ENCODE results near the gene NBPF1. TPM values are rescaled to one million over a fixed set of nuclear protein-coding genes. Genes with fewer than 3 reads are reported as not detected.
"Not testable (repeated sequence)": the region's sequence is repeated elsewhere in the genome, so short reads cannot be mapped to it uniquely, and the experiment has no call there.

NBPF1 gene
- total and polyA plus RNA-seq, 9 of the 15 experiments (the other 6 are each of a cell fraction or from before 2014, with no cell fraction given), result 5.2 to 42.6 (median 24.1) TPM

DNA sequence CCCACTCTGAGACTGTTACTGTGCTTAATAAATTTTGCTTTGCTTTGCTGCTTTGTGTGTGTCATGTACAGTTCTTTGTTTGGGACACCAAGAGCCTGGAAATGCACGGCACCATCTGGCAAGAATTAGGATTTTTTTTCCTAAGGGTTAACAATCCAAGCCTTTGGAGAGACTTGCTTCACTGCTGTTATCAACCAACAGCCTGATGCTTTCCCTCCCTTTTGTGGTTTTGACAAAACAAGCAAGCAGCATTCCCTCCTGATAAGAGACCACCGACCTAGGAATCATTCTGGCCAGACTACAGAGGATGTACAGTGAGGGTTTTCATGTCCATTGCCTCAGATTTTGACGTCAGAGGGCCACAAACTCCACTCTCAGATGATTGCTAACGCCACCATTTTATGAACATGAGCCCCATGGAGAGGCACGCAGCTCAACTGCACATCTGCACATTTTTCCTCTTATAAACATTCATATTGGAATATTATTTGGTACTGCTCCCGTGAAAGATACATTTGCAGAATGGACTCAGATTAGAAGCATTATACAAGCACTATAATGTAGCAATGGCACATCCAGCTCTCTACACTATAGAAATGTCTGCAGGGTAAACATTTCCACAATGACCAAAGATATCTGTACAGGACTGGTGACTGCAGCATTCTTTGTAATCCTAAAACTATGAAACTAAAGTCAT lies 94.0 kb downstream of the NBPF1 start:
- FAIRE-seq; CTCF ChIA-PET (ENCODE audit: low intra/inter-chr PET ratio); H3K4me3 ChIP-seq; BruUV-seq (replicated peaks); POLR2A ChIA-PET; H3K27me3 ChIP-seq (ENCODE audit: control insufficient read depth in 2 of 2, insufficient read depth in 2 of 2, low read length in 2 of 2); H4K20me1 ChIP-seq (replicated peaks; ENCODE audit: control insufficient read depth, insufficient read depth, low read length); H3K9me1 ChIP-seq (ENCODE audit: control insufficient read depth, insufficient read depth, low read length); H3K27ac ChIP-seq (ENCODE audit: extremely low read depth, low read depth, low read length); H3K9me3 ChIP-seq (replicated peaks; ENCODE audit: control insufficient read depth, insufficient read depth, low read depth, low read length); H3K9ac ChIP-seq (ENCODE audit: insufficient read depth in 1 of 2, low read depth in 2 of 2, low read length in 2 of 2); H2AFZ ChIP-seq (ENCODE audit: low read depth, low read length); H3K36me3 ChIP-seq (ENCODE audit: control insufficient read depth, insufficient read depth, low read length); H3K79me2 ChIP-seq (ENCODE audit: control insufficient read depth, insufficient read depth, low read length): not testable (repeated sequence)
- intact Hi-C loops (cut with micrococcal nuclease) (loop anchor here (5.0 kb wide), 1 partner anchor 93 kb away; the partner anchor contains the start of gene NBPF1), in situ Hi-C loops (cut with MboI) (loop anchor here (25.0 kb wide), 1 partner anchor 93 kb away; the partner anchor contains the start of gene NBPF1)
- 0% methylated on average over 6 of the region's 6 CpGs for WGBS (ENCODE audit: insufficient coverage, low coverage, missing lambda C conversion rate)
- DNase-seq (ENCODE audit: extremely low read depth in 1 of 4, low spot score in 3 of 4), result peak in 2 of 4 experiments; percentile 52 to 76
- Histone ChIP-seq H3K4me2 (ENCODE audit: insufficient read depth, low read length) (peak overlapping the region; percentile 59), H3K4me1 (replicated peaks in 1 of 2; ENCODE audit: control insufficient read depth in 2 of 2, insufficient read depth in 2 of 2, low read length in 2 of 2) (peaks cover 8 to 13% of the 10 kb centered on the region in 2 experiments)
- ATAC-seq, result peak; percentile 76
- TF ChIP-seq SMAD4 (CRISPR knock-in tag; conservative IDR thresholded peaks at IDR 0.05) (peak; percentile 96), ZNF175 (CRISPR knock-in tag; IDR thresholded peaks at IDR 0.05; ENCODE audit: low read depth) (peak; percentile 97), ZKSCAN8 (CRISPR knock-in tag; IDR thresholded peaks at IDR 0.05) (peak; percentile 64; the same call in 1 of the 2 replicates), GATA2 (CRISPR knock-in tag; IDR thresholded peaks at IDR 0.05) (peak; percentile 97), JUND (IDR thresholded peaks at IDR 0.05; ENCODE audit: borderline replicate concordance, low read depth, low read length) (peak; percentile 78; the same call in 1 of the 2 replicates), JUND (tag; IDR thresholded peaks at IDR 0.05; ENCODE audit: borderline replicate concordance, low read depth, low read length) (peak; percentile 54; the same call in 1 of the 3 replicates), MAFG (tag; conservative IDR thresholded peaks at IDR 0.05) (peak; percentile 31), MTA3 (IDR thresholded peaks at IDR 0.05; ENCODE audit: borderline replicate concordance) (peak; percentile 90), CEBPG (CRISPR knock-in tag; IDR thresholded peaks at IDR 0.05) (peak; percentile 97), CEBPG (tag; conservative IDR thresholded peaks at IDR 0.05 in 1 of 2, IDR thresholded peaks at IDR 0.05 in 1 of 2) (peak; percentile 50 to 88; a peak in 3 of 4 replicates), NFRKB (IDR thresholded peaks at IDR 0.05; ENCODE audit: low read depth) (0 out of 2 replicates have a peak, but pooled peaks have one; percentile 76), TCF3 (CRISPR knock-in tag; IDR thresholded peaks at IDR 0.05) (peak; percentile 99), RAD21 (CRISPR knock-in tag; conservative IDR thresholded peaks at IDR 0.05 in 1 of 2, IDR thresholded peaks at IDR 0.05 in 1 of 2) (peak; percentile 15 to 47; a peak in 2 of 4 replicates), ZNF24 (IDR thresholded peaks at IDR 0.05) (peak; percentile 73; the same call in 1 of the 2 replicates), HDAC3 (IDR thresholded peaks at IDR 0.05; ENCODE audit: borderline replicate concordance, partially characterized antibody) (peak; percentile 96), TRIM24 (IDR thresholded peaks at IDR 0.05) (peak; percentile 99), SMAD3 (CRISPR knock-in tag; conservative IDR thresholded peaks at IDR 0.05) (peak; percentile 87), SMARCA4 (IDR thresholded peaks at IDR 0.05) (peak; percentile 100), HDAC2 (IDR thresholded peaks at IDR 0.05) (peak; percentile 100), PHB2 (IDR thresholded peaks at IDR 0.05; ENCODE audit: low read depth) (peak; percentile 94), KAT8 (IDR thresholded peaks at IDR 0.05; ENCODE audit: low read depth) (peak; percentile 80; the same call in 1 of the 2 replicates), CEBPB (tag; IDR thresholded peaks at IDR 0.05) (peak; percentile 90), YY1 (IDR thresholded peaks at IDR 0.05; ENCODE audit: borderline replicate concordance in 1 of 3, control insufficient read depth in 1 of 3, extremely low read depth in 1 of 3, insufficient read depth in 3 of 3, insufficient read length in 1 of 3, insufficient replicate concordance in 2 of 3, low read depth in 1 of 3, low read length in 2 of 3) (peak in 1 of 3 experiments; percentile 55), NONO (IDR thresholded peaks at IDR 0.05; ENCODE audit: low read depth in 2 of 2, low read length in 1 of 2) (peak in 1 of 2 experiments; percentile 46; a peak in 1 of 4 replicates), MEIS2 (IDR thresholded peaks at IDR 0.05; ENCODE audit: partially characterized antibody) (peak; percentile 6)
